Endothelial cell of umbilical vein (primary cell): ENCODE measurements around the gene HECW1. TPM values are rescaled to one million over a fixed set of nuclear protein-coding genes. Genes with fewer than 3 reads are reported as not detected.

Experiments used
- BruUV-seq: library from RNA; stranded (reverse); fragments of 400-500 nt; replicated peaks from 2 replicates; lab custom pipeline; 2021; lab: Mats Ljungman, UMichigan
- CTCF ChIA-PET: fragments of 300-600, 350-600 bp; sonication (Branson Sonifier 250); formaldehyde crosslinking; loops from one replicate; lab custom pipeline; 2021; ENCODE audit warnings: antibody characterized with exemption, inconsistent platforms; lab: Charles Lee
- POLR2A ChIA-PET: fragments of 300-600, 350-600 bp; sonication (Branson Sonifier 250); formaldehyde crosslinking; loops from one replicate; lab custom pipeline; 2021; ENCODE audit warnings: antibody characterized with exemption, inconsistent platforms; lab: Charles Lee
- DNase-seq: peaks from one replicate; pipeline ENCODE4 v3.0.0-alpha.2; 2011; ENCODE audit warnings: low read depth, low spot score
- FAIRE-seq: peaks from 2 replicates; lab custom pipeline; 2011; peaks lifted over from hg19 to GRCh38; lab: Jason Lieb, UNC
- H2AFZ ChIP-seq: 2 replicates; pipeline ENCODE4 v1.6.0; 2012; ENCODE audit warnings: low read depth, low read length, control low read depth, inconsistent platforms
- H3K27ac ChIP-seq: 2 replicates; pipeline ENCODE4 v1.5.1; 2011; ENCODE audit warnings: low read depth, mild to moderate bottlenecking, control low read depth, low read length, moderate library complexity; ENCODE audit not compliant: insufficient read depth
- H3K27me3 ChIP-seq, 2 experiments: 2 replicates each; pipeline versions ENCODE4 v1.6.0 to v1.6.1; 2011; ENCODE audit warnings: low read length in 2 of 2, mixed read lengths in 1 of 2; ENCODE audit not compliant: control insufficient read depth in 2 of 2, insufficient read depth in 2 of 2
- H3K36me3 ChIP-seq, 2 experiments: 2 replicates in 1 of 2; 3 replicates in 1 of 2; pipeline ENCODE4 v1.5.1; 2011; ENCODE audit warnings: low read length in 2 of 2, mild to moderate bottlenecking in 1 of 2, moderate library complexity in 1 of 2; ENCODE audit not compliant: control insufficient read depth in 2 of 2, insufficient read depth in 2 of 2; ENCODE audit errors: extremely low read depth in 1 of 2
- H3K4me1 ChIP-seq: 3 replicates; pipeline ENCODE4 v1.5.1; 2011; ENCODE audit warnings: mild to moderate bottlenecking, low read length; ENCODE audit not compliant: control insufficient read depth, insufficient read depth; ENCODE audit errors: extremely low read depth
- H3K4me2 ChIP-seq: 2 replicates; pipeline ENCODE4 v1.6.1; 2011; ENCODE audit warnings: low read length, control low read depth, mixed read lengths; ENCODE audit not compliant: insufficient read depth
- H3K4me3 ChIP-seq, 3 experiments: fragments of 200-600 bp in 1 of 3; sonication (generic), shearing (Covaris generic) in 1 of 3; replicated peaks in 1 of 3; 2 replicates each; pipeline ENCODE4 v1.5.1; 2011 to 2016; ENCODE audit warnings: control low read depth in 3 of 3, low read length in 3 of 3, mild to moderate bottlenecking in 2 of 3, inconsistent platforms in 1 of 3, low read depth in 1 of 3, moderate library complexity in 1 of 3; ENCODE audit not compliant: insufficient read depth in 1 of 3
- H3K79me2 ChIP-seq: 2 replicates; pipeline ENCODE4 v1.6.0; 2012; ENCODE audit warnings: low read length, inconsistent platforms; ENCODE audit not compliant: control insufficient read depth, insufficient read depth
- H3K9ac ChIP-seq: replicated peaks from 2 replicates; pipeline ENCODE3; 2011; ENCODE audit warnings: low read length, control low read depth; ENCODE audit not compliant: insufficient read depth; ENCODE audit errors: extremely low read depth
- H3K9me1 ChIP-seq: replicated peaks from 3 replicates; pipeline ENCODE4 v1.6.0; 2011; ENCODE audit warnings: mild to moderate bottlenecking, low read length; ENCODE audit not compliant: control insufficient read depth, insufficient read depth; ENCODE audit errors: extremely low read depth
- H3K9me3 ChIP-seq: replicated peaks from 2 replicates; pipeline ENCODE4 v1.5.1; 2012; ENCODE audit warnings: low read length, inconsistent platforms; ENCODE audit not compliant: control insufficient read depth, insufficient read depth
- H4K20me1 ChIP-seq: replicated peaks from 2 replicates; pipeline ENCODE3; 2011; ENCODE audit warnings: mild to moderate bottlenecking, low read length; ENCODE audit not compliant: control insufficient read depth, insufficient read depth; ENCODE audit errors: extremely low read depth
- EZH2 ChIP-seq: IDR thresholded peaks from 2 replicates; pipeline ENCODE4 v1.6.1; 2012; ENCODE audit warnings: borderline replicate concordance, low read depth, mild to moderate bottlenecking, moderate library complexity, low read length, inconsistent platforms; ENCODE audit not compliant: severe bottlenecking
- FOS ChIP-seq: IDR thresholded peaks from 2 replicates; pipeline ENCODE4 v1.6.1; 2011; ENCODE audit warnings: mild to moderate bottlenecking, low read length, moderate library complexity, borderline replicate concordance; ENCODE audit not compliant: insufficient read depth
- GATA2 ChIP-seq: IDR thresholded peaks from 2 replicates; pipeline ENCODE4 v1.7.0; 2011; ENCODE audit warnings: low read depth, mild to moderate bottlenecking, moderate library complexity, mixed read lengths, low read length; ENCODE audit not compliant: insufficient read length, insufficient read depth
- JUN ChIP-seq: IDR thresholded peaks from 2 replicates; pipeline ENCODE4 v1.6.1; 2011; ENCODE audit warnings: borderline replicate concordance, low read depth; ENCODE audit not compliant: insufficient read length, insufficient read depth
- MYC ChIP-seq: IDR thresholded peaks from one replicate; pipeline ENCODE4 v1.6.1; 2011; ENCODE audit warnings: mild to moderate bottlenecking, low read depth, low read length
- POLR2A ChIP-seq: IDR thresholded peaks from 2 replicates; pipeline ENCODE4 v1.6.1; 2012; ENCODE audit warnings: low read depth, mild to moderate bottlenecking, control low read depth, low read length
- POLR2AphosphoS5 ChIP-seq: IDR thresholded peaks from 2 replicates; pipeline ENCODE4 v1.6.1; 2012; ENCODE audit warnings: low read depth, mild to moderate bottlenecking, control low read depth, low read length, moderate library complexity; ENCODE audit not compliant: insufficient read depth
- dilution Hi-C: fragments of 300-500 bp; cut with MboI; formaldehyde crosslinking; loops from one replicate; pipeline ENCODE4 v1.15.0; 2019; ENCODE audit warnings: low sequenced_read_pairs; ENCODE audit not compliant: extremely low pct_ligation_motif_present
- intact Hi-C: fragments of 100-400 bp; cut with micrococcal nuclease; formaldehyde crosslinking; loops from one replicate; pipeline ENCODE4 v1.10.0; 2022
- polyA plus RNA-seq, 4 experiments: library from polyadenylated mRNA; depleted of rRNA in 3 of 4; stranded (reverse) in 3 of 4; unstranded in 1 of 4; fragments of >200 nt; gene quantifications; 2 replicates each; pipeline versions ENCODE4 v1.2.1 to v1.2.3, GENCODE V29; 2011 to 2012; ENCODE audit warnings: missing spikeins in 1 of 4
- total RNA-seq: library from RNA; stranded (reverse); gene quantifications from 2 replicates; pipeline ENCODE4 v1.2.3, GENCODE V29; 2021
- TF ChIP-seq, protein P1 (sequence below): IDR thresholded peaks from 2 replicates; pipeline ENCODE4 v1.6.1; 2011; ENCODE audit not compliant: insufficient read depth, insufficient read length
- TF ChIP-seq, protein P2 (sequence below), 2 donors: IDR thresholded peaks; 1 replicate in 1 of 2; 2 replicates in 1 of 2; pipeline ENCODE4 v1.5.1; 2011; ENCODE audit warnings: low read length in 2 of 2, mild to moderate bottlenecking in 2 of 2, moderate library complexity in 2 of 2, control low read depth in 1 of 2, inconsistent platforms in 1 of 2, low read depth in 1 of 2; ENCODE audit not compliant: insufficient read depth in 1 of 2; ENCODE audit errors: extremely low read depth in 1 of 2

The HECW1 gene
- total and polyA plus RNA-seq, 2 donors (not counting 3 experiments of a cell fraction or from before 2014, with no cell fraction given): not detected

- peak; percentile 58 for FAIRE-seq
- no peaks in the 10 kb centered on the region for H3K9me1 ChIP-seq
- H2AFZ ChIP-seq: peak overlapping the region; percentile 81
- H4K20me1 ChIP-seq: no peaks in the 10 kb centered on the region
- ChIA-PET POLR2A (no interaction called here), CTCF (interaction anchor here (1.1 to 1.3 kb wide), 4 partner anchors 9 to 258 kb away, joined by 3 to 5 read pairs (median 4); no protein-coding TSS in a partner anchor)
- peak overlapping the region; percentile 90 for H3K4me2 ChIP-seq
- BruUV-seq: no TSS peak
- H3K27ac ChIP-seq: peak overlapping the region; percentile 28
- dilution Hi-C loops: no loop called here
- no peaks in the 10 kb centered on the region for H3K36me3 ChIP-seq
- intact Hi-C loops: loop anchor here (5.0 kb wide), 1 partner anchor 256 kb away; no protein-coding TSS in a partner anchor
- H3K27me3 ChIP-seq: no peaks in the 10 kb centered on the region
- no peak overlapping the region for H3K9ac ChIP-seq
- peaks cover 15% of the 10 kb centered on the region for H3K4me1 ChIP-seq
- H3K9me3 ChIP-seq: no peaks in the 10 kb centered on the region
- peak; percentile 4 for DNase-seq
- no peaks in the 10 kb centered on the region for H3K79me2 ChIP-seq
- no peak overlapping the region for H3K4me3 ChIP-seq
- TF ChIP-seq EZH2: no peak
- TF ChIP-seq FOS: no peak
- no peak for TF ChIP-seq GATA2
- TF ChIP-seq, protein P1, sequence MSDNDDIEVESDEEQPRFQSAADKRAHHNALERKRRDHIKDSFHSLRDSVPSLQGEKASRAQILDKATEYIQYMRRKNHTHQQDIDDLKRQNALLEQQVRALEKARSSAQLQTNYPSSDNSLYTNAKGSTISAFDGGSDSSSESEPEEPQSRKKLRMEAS: no peak
- TF ChIP-seq MYC: no peak
- TF ChIP-seq JUN: no peak
- no peak for TF ChIP-seq POLR2A
- no peak for TF ChIP-seq POLR2AphosphoS5
- TF ChIP-seq, protein P2, sequence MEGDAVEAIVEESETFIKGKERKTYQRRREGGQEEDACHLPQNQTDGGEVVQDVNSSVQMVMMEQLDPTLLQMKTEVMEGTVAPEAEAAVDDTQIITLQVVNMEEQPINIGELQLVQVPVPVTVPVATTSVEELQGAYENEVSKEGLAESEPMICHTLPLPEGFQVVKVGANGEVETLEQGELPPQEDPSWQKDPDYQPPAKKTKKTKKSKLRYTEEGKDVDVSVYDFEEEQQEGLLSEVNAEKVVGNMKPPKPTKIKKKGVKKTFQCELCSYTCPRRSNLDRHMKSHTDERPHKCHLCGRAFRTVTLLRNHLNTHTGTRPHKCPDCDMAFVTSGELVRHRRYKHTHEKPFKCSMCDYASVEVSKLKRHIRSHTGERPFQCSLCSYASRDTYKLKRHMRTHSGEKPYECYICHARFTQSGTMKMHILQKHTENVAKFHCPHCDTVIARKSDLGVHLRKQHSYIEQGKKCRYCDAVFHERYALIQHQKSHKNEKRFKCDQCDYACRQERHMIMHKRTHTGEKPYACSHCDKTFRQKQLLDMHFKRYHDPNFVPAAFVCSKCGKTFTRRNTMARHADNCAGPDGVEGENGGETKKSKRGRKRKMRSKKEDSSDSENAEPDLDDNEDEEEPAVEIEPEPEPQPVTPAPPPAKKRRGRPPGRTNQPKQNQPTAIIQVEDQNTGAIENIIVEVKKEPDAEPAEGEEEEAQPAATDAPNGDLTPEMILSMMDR (IDR thresholded peaks at IDR 0.05; ENCODE audit: extremely low read depth in 1 of 2, insufficient read depth in 1 of 2, low read depth in 1 of 2, low read length in 2 of 2): no peak
These were observed 86.2 kb downstream of the HECW1 start for GRCh38 chr7:43198599-43199090.
